GM23248 (cell line): ENCODE measurements around the gene KRTAP3-1.

ENCODE experiments used
- EZH2 ChIP-seq: fragments of 200-600 bp; sonication (generic); IDR thresholded peaks from 2 replicates; pipeline ENCODE4 v1.6.1; 2018; ENCODE audit warnings: antibody characterized with exemption, mild to moderate bottlenecking; ENCODE audit not compliant: insufficient read depth, poor library complexity, severe bottlenecking
- EZH2phosphoT487 ChIP-seq: fragments of 200-600 bp; sonication (generic); IDR thresholded peaks from 2 replicates; pipeline ENCODE4 v1.6.1; 2018; ENCODE audit warnings: antibody characterized with exemption, moderate library complexity, mild to moderate bottlenecking, low read depth; ENCODE audit not compliant: insufficient read depth

- TF ChIP-seq EZH2 (no peak), EZH2phosphoT487 (no peak)
Measured at GRCh38 chr17:40984226-40984625, 24.7 kb downstream of the KRTAP3-1 start, which contains the start of gene KRT40.
